GM23338 (cell line): ENCODE data around the gene PPP4R1. TPM values are rescaled to one million over a fixed set of nuclear protein-coding genes. Genes with fewer than 3 reads are reported as not detected.

Source experiments
- ATAC-seq: fragments of 200-7000 bp; cut with Tn5 transposase; 3 replicates; pipeline ENCODE4 v1.9.1; 2020
- DNase-seq: peaks from one replicate; pipeline ENCODE4 v3.0.0-alpha.2; 2015; ENCODE audit warnings: low spot score
- H2AFZ ChIP-seq: fragments of 200-600 bp; sonication (generic); 2 replicates; pipeline ENCODE4 v1.8.0; 2016; ENCODE audit warnings: antibody characterized with exemption, mild to moderate bottlenecking, moderate library complexity
- H3F3A ChIP-seq: fragments of 200-600 bp; sonication (generic); replicated peaks from 2 replicates; pipeline ENCODE4 v1.8.0; 2017; ENCODE audit warnings: antibody characterized with exemption, mixed run types, low read depth
- H3K27ac ChIP-seq: fragments of 200-600 bp; sonication (generic); 2 replicates; pipeline ENCODE4 v1.6.1; 2016; ENCODE audit warnings: low read depth
- H3K27me3 ChIP-seq: fragments of 200-600 bp; sonication (generic); 2 replicates; pipeline ENCODE4 v1.8.0; 2016; ENCODE audit warnings: mild to moderate bottlenecking, mixed run types, moderate library complexity; ENCODE audit not compliant: insufficient read depth
- H3K36me3 ChIP-seq: fragments of 200-600 bp; sonication (generic); 2 replicates; pipeline ENCODE4 v1.8.0; 2016; ENCODE audit warnings: mild to moderate bottlenecking; ENCODE audit not compliant: insufficient read depth
- H3K4me1 ChIP-seq: fragments of 200-600 bp; sonication (generic); 2 replicates; pipeline ENCODE4 v1.8.0; 2016; ENCODE audit warnings: mild to moderate bottlenecking, moderate library complexity; ENCODE audit not compliant: insufficient read depth
- H3K4me2 ChIP-seq: fragments of 200-600 bp; sonication (generic); 2 replicates; pipeline ENCODE4 v1.7.1; 2017; ENCODE audit warnings: mixed run types
- H3K4me3 ChIP-seq: fragments of 200-600 bp; sonication (generic); 2 replicates; pipeline ENCODE4 v1.6.1; 2016; ENCODE audit warnings: mixed run types
- H3K79me2 ChIP-seq: fragments of 200-600 bp; sonication (generic); replicated peaks from 2 replicates; pipeline ENCODE4 v1.8.0; 2017; ENCODE audit warnings: mild to moderate bottlenecking; ENCODE audit not compliant: insufficient read depth
- H3K9me2 ChIP-seq: fragments of 200-600 bp; sonication (generic); 2 replicates; pipeline ENCODE4 v1.8.0; 2017; ENCODE audit not compliant: insufficient read depth
- H4K20me1 ChIP-seq: fragments of 200-600 bp; sonication (generic); replicated peaks from 2 replicates; pipeline ENCODE4 v1.8.0; 2017; ENCODE audit warnings: mild to moderate bottlenecking; ENCODE audit not compliant: insufficient read depth
- H3K27ac Mint-ChIP-seq: 2 replicates; pipeline ENCODE4 v1.8.0; 2020; ENCODE audit warnings: inconsistent platforms, mild to moderate bottlenecking, moderate library complexity, mixed read lengths
- H3K27me3 Mint-ChIP-seq: 3 replicates; pipeline ENCODE4 v1.8.0; 2022; ENCODE audit warnings: low read depth, mild to moderate bottlenecking, moderate library complexity, mixed read lengths, inconsistent platforms; ENCODE audit not compliant: insufficient read depth, poor library complexity
- H3K36me3 Mint-ChIP-seq: 3 replicates; pipeline ENCODE4 v1.8.0; 2021; ENCODE audit warnings: low read depth, mild to moderate bottlenecking, inconsistent platforms, moderate library complexity, mixed read lengths
- H3K4me1 Mint-ChIP-seq: 3 replicates; pipeline ENCODE4 v1.8.0; 2020; ENCODE audit warnings: mild to moderate bottlenecking, inconsistent platforms, mixed read lengths
- H3K4me3 Mint-ChIP-seq: 3 replicates; pipeline ENCODE4 v1.8.0; 2021; ENCODE audit warnings: moderate library complexity, mild to moderate bottlenecking, inconsistent platforms, mixed read lengths
- H3K9me3 Mint-ChIP-seq: 3 replicates; pipeline ENCODE4 v1.8.0; 2020; ENCODE audit warnings: moderate library complexity, mild to moderate bottlenecking, inconsistent platforms, mixed read lengths
- EZH2 ChIP-seq: fragments of 200-600 bp; sonication (generic); IDR thresholded peaks from one replicate; pipeline ENCODE4 v1.8.0; 2017; ENCODE audit warnings: antibody characterized with exemption, mild to moderate bottlenecking, low read depth; ENCODE audit not compliant: unreplicated experiment
- EZH2phosphoT487 ChIP-seq: fragments of 200-600 bp; sonication (generic); IDR thresholded peaks from one replicate; pipeline ENCODE4 v1.8.1; 2018; ENCODE audit warnings: antibody characterized with exemption; ENCODE audit not compliant: unreplicated experiment
- JUNB ChIP-seq: IDR thresholded peaks from one replicate; pipeline ENCODE4 v1.6.1; 2016; ENCODE audit warnings: antibody characterized with exemption; ENCODE audit not compliant: unreplicated experiment
- NANOG ChIP-seq: IDR thresholded peaks from 2 replicates; pipeline ENCODE4 v1.6.1; 2016; ENCODE audit warnings: antibody characterized with exemption, borderline replicate concordance
- POLR2AphosphoS5 ChIP-seq: IDR thresholded peaks from 2 replicates; pipeline ENCODE4 v1.6.1; 2016; ENCODE audit warnings: antibody characterized with exemption, low read depth
- STAT1 ChIP-seq: IDR thresholded peaks from one replicate; pipeline ENCODE4 v1.6.1; 2016; ENCODE audit warnings: antibody characterized with exemption; ENCODE audit not compliant: unreplicated experiment
- ZNF114 ChIP-seq: fragments of 250-450 bp; sonication (Bioruptor Pico); IDR thresholded peaks from 2 replicates; pipeline ENCODE4 v1.5.0; 2020; ENCODE audit warnings: mild to moderate bottlenecking, moderate library complexity
- ZNF331 ChIP-seq: fragments of 250-450 bp; sonication (Bioruptor Pico); IDR thresholded peaks from 2 replicates; pipeline ENCODE4 v1.5.0; 2020; ENCODE audit warnings: low read depth, mild to moderate bottlenecking, moderate library complexity
- polyA plus RNA-seq: library from polyadenylated mRNA; unstranded; fragments of >200 nt; fragmentation: Nextera tagmentation; extraction: Ambion mirVana; gene quantifications from 2 replicates; pipeline ENCODE4 v1.2.1, GENCODE V29; 2016
- total RNA-seq: library from RNA; depleted of rRNA; stranded (reverse); fragments of >200 nt; shearing (Covaris generic); gene quantifications from 2 replicates; pipeline ENCODE4 v1.2.3, GENCODE V29; 2014
- TF ChIP-seq, protein P1 (sequence below): fragments of 250-450 bp; sonication (Bioruptor Pico); IDR thresholded peaks from 2 replicates; pipeline ENCODE4 v1.5.0; 2020; ENCODE audit warnings: mild to moderate bottlenecking, moderate library complexity
- TF ChIP-seq, protein P2 (sequence below): IDR thresholded peaks from 2 replicates; pipeline ENCODE4 v1.6.1; 2016; ENCODE audit warnings: antibody characterized with exemption
- TF ChIP-seq, protein P3 (sequence below): IDR thresholded peaks from one replicate; pipeline ENCODE4 v1.6.1; 2018; ENCODE audit warnings: antibody characterized with exemption; ENCODE audit not compliant: unreplicated experiment
- TF ChIP-seq, protein P4 (sequence below), 2 experiments: fragments of 200-600 bp in 1 of 2; sonication (generic) in 1 of 2; conservative IDR thresholded peaks; 2 replicates each; pipeline versions ENCODE4 v1.5.1 to v1.6.1; 2016 to 2017; ENCODE audit warnings: antibody characterized with exemption in 2 of 2, low read depth in 2 of 2, mild to moderate bottlenecking in 2 of 2, moderate library complexity in 1 of 2

PPP4R1 gene
- total and polyA plus RNA-seq, 2 experiments from 2014 or later: 18.1 to 79.4 TPM

DNA sequence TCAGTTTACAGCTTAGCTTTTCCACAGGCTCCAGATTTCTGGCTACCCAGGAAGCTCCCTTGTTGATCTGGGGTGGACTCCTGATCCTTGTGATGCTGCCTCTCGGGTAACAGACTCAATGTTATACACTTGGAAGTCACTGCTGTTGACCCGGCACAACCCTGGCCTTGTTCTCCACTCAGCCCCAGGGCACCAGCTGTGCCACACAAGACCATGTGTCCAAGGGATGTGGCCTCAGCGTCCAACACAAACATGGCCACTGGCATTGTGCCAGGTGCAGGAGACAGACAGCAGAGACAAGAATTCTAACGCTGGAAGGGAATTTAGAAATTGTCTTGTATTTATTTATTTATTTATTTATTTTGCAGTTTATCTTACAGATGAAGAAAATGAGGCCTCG, 39.0 kb upstream of the PPP4R1 start:
- Histone ChIP-seq H3K4me2 (no peak overlapping the region), H3K36me3 (no peaks in the 10 kb centered on the region), H3K79me2 (no peaks in the 10 kb centered on the region), H3K27me3 (no peaks in the 10 kb centered on the region), H4K20me1 (no peaks in the 10 kb centered on the region), H3K4me3 (no peak overlapping the region), H2AFZ (no peak overlapping the region), H3K27ac (no peak overlapping the region), H3K4me1 (no peaks in the 10 kb centered on the region), H3F3A (no peaks in the 10 kb centered on the region), H3K9me2 (no peaks in the 10 kb centered on the region)
- DNase-seq (no peak), ATAC-seq (no peak)
- Mint-ChIP-seq H3K4me1 (no peaks in the 10 kb centered on the region), H3K4me3 (no peak overlapping the region), H3K27me3 (peaks cover 2% of the 10 kb centered on the region), H3K9me3 (no peaks in the 10 kb centered on the region), H3K36me3 (no peaks in the 10 kb centered on the region; the same call in 2 of the 3 replicates), H3K27ac (no peak overlapping the region)
- TF ChIP-seq STAT1 (no peak), ZNF114 (no peak), EZH2phosphoT487 (no peak), NANOG (no peak), POLR2AphosphoS5 (no peak), EZH2 (no peak), JUNB (no peak), ZNF331 (CRISPR knock-in tag) (no peak)
- TF ChIP-seq, protein P1, sequence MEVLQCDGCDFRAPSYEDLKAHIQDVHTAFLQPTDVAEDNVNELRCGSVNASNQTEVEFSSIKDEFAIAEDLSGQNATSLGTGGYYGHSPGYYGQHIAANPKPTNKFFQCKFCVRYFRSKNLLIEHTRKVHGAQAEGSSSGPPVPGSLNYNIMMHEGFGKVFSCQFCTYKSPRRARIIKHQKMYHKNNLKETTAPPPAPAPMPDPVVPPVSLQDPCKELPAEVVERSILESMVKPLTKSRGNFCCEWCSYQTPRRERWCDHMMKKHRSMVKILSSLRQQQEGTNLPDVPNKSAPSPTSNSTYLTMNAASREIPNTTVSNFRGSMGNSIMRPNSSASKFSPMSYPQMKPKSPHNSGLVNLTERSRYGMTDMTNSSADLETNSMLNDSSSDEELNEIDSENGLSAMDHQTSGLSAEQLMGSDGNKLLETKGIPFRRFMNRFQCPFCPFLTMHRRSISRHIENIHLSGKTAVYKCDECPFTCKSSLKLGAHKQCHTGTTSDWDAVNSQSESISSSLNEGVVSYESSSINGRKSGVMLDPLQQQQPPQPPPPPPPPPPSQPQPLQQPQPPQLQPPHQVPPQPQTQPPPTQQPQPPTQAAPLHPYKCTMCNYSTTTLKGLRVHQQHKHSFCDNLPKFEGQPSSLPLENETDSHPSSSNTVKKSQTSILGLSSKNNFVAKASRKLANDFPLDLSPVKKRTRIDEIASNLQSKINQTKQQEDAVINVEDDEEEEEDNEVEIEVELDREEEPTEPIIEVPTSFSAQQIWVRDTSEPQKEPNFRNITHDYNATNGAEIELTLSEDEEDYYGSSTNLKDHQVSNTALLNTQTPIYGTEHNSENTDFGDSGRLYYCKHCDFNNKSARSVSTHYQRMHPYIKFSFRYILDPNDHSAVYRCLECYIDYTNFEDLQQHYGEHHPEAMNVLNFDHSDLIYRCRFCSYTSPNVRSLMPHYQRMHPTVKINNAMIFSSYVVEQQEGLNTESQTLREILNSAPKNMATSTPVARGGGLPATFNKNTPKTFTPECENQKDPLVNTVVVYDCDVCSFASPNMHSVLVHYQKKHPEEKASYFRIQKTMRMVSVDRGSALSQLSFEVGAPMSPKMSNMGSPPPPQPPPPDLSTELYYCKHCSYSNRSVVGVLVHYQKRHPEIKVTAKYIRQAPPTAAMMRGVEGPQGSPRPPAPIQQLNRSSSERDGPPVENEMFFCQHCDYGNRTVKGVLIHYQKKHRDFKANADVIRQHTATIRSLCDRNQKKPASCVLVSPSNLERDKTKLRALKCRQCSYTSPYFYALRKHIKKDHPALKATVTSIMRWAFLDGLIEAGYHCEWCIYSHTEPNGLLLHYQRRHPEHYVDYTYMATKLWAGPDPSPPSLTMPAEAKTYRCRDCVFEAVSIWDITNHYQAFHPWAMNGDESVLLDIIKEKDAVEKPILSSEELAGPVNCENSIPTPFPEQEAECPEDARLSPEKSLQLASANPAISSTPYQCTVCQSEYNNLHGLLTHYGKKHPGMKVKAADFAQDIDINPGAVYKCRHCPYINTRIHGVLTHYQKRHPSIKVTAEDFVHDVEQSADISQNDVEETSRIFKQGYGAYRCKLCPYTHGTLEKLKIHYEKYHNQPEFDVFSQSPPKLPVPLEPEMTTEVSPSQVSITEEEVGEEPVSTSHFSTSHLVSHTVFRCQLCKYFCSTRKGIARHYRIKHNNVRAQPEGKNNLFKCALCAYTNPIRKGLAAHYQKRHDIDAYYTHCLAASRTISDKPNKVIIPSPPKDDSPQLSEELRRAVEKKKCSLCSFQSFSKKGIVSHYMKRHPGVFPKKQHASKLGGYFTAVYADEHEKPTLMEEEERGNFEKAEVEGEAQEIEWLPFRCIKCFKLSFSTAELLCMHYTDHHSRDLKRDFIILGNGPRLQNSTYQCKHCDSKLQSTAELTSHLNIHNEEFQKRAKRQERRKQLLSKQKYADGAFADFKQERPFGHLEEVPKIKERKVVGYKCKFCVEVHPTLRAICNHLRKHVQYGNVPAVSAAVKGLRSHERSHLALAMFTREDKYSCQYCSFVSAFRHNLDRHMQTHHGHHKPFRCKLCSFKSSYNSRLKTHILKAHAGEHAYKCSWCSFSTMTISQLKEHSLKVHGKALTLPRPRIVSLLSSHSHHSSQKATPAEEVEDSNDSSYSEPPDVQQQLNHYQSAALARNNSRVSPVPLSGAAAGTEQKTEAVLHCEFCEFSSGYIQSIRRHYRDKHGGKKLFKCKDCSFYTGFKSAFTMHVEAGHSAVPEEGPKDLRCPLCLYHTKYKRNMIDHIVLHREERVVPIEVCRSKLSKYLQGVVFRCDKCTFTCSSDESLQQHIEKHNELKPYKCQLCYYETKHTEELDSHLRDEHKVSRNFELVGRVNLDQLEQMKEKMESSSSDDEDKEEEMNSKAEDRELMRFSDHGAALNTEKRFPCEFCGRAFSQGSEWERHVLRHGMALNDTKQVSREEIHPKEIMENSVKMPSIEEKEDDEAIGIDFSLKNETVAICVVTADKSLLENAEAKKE (CRISPR knock-in tag): no peak
- TF ChIP-seq, protein P2, sequence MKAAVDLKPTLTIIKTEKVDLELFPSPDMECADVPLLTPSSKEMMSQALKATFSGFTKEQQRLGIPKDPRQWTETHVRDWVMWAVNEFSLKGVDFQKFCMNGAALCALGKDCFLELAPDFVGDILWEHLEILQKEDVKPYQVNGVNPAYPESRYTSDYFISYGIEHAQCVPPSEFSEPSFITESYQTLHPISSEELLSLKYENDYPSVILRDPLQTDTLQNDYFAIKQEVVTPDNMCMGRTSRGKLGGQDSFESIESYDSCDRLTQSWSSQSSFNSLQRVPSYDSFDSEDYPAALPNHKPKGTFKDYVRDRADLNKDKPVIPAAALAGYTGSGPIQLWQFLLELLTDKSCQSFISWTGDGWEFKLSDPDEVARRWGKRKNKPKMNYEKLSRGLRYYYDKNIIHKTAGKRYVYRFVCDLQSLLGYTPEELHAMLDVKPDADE: no peak
- TF ChIP-seq, protein P3, sequence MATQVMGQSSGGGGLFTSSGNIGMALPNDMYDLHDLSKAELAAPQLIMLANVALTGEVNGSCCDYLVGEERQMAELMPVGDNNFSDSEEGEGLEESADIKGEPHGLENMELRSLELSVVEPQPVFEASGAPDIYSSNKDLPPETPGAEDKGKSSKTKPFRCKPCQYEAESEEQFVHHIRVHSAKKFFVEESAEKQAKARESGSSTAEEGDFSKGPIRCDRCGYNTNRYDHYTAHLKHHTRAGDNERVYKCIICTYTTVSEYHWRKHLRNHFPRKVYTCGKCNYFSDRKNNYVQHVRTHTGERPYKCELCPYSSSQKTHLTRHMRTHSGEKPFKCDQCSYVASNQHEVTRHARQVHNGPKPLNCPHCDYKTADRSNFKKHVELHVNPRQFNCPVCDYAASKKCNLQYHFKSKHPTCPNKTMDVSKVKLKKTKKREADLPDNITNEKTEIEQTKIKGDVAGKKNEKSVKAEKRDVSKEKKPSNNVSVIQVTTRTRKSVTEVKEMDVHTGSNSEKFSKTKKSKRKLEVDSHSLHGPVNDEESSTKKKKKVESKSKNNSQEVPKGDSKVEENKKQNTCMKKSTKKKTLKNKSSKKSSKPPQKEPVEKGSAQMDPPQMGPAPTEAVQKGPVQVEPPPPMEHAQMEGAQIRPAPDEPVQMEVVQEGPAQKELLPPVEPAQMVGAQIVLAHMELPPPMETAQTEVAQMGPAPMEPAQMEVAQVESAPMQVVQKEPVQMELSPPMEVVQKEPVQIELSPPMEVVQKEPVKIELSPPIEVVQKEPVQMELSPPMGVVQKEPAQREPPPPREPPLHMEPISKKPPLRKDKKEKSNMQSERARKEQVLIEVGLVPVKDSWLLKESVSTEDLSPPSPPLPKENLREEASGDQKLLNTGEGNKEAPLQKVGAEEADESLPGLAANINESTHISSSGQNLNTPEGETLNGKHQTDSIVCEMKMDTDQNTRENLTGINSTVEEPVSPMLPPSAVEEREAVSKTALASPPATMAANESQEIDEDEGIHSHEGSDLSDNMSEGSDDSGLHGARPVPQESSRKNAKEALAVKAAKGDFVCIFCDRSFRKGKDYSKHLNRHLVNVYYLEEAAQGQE: no peak
- TF ChIP-seq, protein P4, sequence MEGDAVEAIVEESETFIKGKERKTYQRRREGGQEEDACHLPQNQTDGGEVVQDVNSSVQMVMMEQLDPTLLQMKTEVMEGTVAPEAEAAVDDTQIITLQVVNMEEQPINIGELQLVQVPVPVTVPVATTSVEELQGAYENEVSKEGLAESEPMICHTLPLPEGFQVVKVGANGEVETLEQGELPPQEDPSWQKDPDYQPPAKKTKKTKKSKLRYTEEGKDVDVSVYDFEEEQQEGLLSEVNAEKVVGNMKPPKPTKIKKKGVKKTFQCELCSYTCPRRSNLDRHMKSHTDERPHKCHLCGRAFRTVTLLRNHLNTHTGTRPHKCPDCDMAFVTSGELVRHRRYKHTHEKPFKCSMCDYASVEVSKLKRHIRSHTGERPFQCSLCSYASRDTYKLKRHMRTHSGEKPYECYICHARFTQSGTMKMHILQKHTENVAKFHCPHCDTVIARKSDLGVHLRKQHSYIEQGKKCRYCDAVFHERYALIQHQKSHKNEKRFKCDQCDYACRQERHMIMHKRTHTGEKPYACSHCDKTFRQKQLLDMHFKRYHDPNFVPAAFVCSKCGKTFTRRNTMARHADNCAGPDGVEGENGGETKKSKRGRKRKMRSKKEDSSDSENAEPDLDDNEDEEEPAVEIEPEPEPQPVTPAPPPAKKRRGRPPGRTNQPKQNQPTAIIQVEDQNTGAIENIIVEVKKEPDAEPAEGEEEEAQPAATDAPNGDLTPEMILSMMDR (conservative IDR thresholded peaks at IDR 0.05; ENCODE audit: low read depth in 2 of 2): no peak
